ENCODE results near the gene ATG4B. TPM values are rescaled to one million over a fixed set of nuclear protein-coding genes. Genes with fewer than 3 reads are reported as not detected.

Gene ATG4B
- total RNA-seq, 2 donors from 2014 or later, result 126 to 166 TPM

DNA sequence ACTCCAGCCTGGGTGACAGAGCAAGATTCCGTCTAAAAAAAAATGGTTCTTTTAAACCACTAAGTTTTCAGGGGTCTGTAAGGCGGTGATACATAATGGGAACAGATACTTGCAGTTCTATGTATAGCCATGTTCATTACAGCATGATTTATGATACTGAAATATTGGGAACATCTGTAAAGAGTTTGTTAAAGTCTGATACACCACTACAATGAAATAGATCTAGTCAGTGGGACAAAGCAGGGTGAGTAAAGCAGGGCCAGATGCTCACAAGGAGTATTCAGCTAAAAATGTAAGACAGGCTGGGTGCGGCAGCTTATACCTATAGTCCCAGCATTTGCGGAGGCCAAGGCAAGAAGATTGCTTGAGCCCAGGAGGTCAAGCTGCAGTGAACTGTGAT lies 58.2 kb downstream of the ATG4B start:
- Histone ChIP-seq H3K27ac (ENCODE audit: low read depth, low read length) (no peak overlapping the region), H3K9me3 (ENCODE audit: control insufficient read depth, low read length) (no peaks in the 10 kb centered on the region), H3K36me3 (ENCODE audit: control insufficient read depth, insufficient read depth, low read length) (peaks cover 11% of the 10 kb centered on the region), H3K4me3 (ENCODE audit: low read length) (no peak overlapping the region), H3K9ac (ENCODE audit: extremely low read depth, low read length, poor library complexity, severe bottlenecking) (no peak overlapping the region), H3K27me3 (ENCODE audit: control insufficient read depth, insufficient read depth, low read length, poor library complexity, severe bottlenecking) (no peaks in the 10 kb centered on the region), H3K4me1 (ENCODE audit: control insufficient read depth, insufficient read depth, low read length) (no peaks in the 10 kb centered on the region)
- 92 to 97% methylated on average over 4 of the region's 4 CpGs for WGBS, 2 experiments (ENCODE audit: insufficient coverage in 1 of 2, insufficient read length in 1 of 2)
- Mint-ChIP-seq H3K4me1 (no peaks in the 10 kb centered on the region), H3K9me3 (no peaks in the 10 kb centered on the region), H3K36me3 (ENCODE audit: low read depth) (peaks cover 20% of the 10 kb centered on the region), H3K27me3 (ENCODE audit: insufficient read depth) (no peaks in the 10 kb centered on the region), H3K4me3 (no peak overlapping the region), H3K27ac (no peak overlapping the region)
- DNase-seq, result no peak
- no peak for TF ChIP-seq CTCF (conservative IDR thresholded peaks at IDR 0.05)

- no peaks in the 10 kb centered on the region for H3K27me3 Mint-ChIP-seq (ENCODE audit: insufficient read depth)
- peak overlapping the region; percentile 96 for H3K27ac ChIP-seq (ENCODE audit: low read depth, low read length)
- peak; percentile 60 for TF ChIP-seq CTCF (conservative IDR thresholded peaks at IDR 0.05)
- H3K4me3 Mint-ChIP-seq, result peak overlapping the region; percentile 71
- no peak for DNase-seq
- no peaks in the 10 kb centered on the region for H3K27me3 ChIP-seq (ENCODE audit: control insufficient read depth, insufficient read depth, low read length, poor library complexity, severe bottlenecking)
- peaks cover 6% of the 10 kb centered on the region for H3K9me3 ChIP-seq (ENCODE audit: control insufficient read depth, low read length)
- H3K4me1 ChIP-seq (ENCODE audit: control insufficient read depth, insufficient read depth, low read length), result no peaks in the 10 kb centered on the region
- peaks cover 28% of the 10 kb centered on the region for H3K36me3 Mint-ChIP-seq (ENCODE audit: low read depth)
- H3K4me1 Mint-ChIP-seq, result peaks cover 5% of the 10 kb centered on the region
- H3K36me3 ChIP-seq (ENCODE audit: control insufficient read depth, insufficient read depth, low read length), result peaks cover 21% of the 10 kb centered on the region
- peak overlapping the region; percentile 88 for H3K27ac Mint-ChIP-seq
- H3K9me3 Mint-ChIP-seq, result peaks cover 9% of the 10 kb centered on the region
- peak overlapping the region; percentile 78 for H3K4me3 ChIP-seq (ENCODE audit: low read length)
- WGBS, 2 experiments (ENCODE audit: insufficient coverage in 1 of 2, insufficient read length in 1 of 2), result 0 to 3% methylated on average over 3 to 17 of the region's 17 CpGs
- H3K9ac ChIP-seq (ENCODE audit: extremely low read depth, low read length, poor library complexity, severe bottlenecking), result peak overlapping the region; percentile 77
Measured at GRCh38 chr2:241701149-241701398, 63.6 kb downstream of the ATG4B start.

GRCh38 chr2:241701399-241702154 lies 64.1 kb downstream of the ATG4B start, which contains the start of gene ING5:
Gene ING5, plus strand, starts transcription at chr2:241702039. Its CDS starts 27 bp downstream, at chr2:241702066.
- 0% methylated on average over 22 to 96 of the region's 96 CpGs for WGBS, 2 experiments (ENCODE audit: insufficient coverage in 1 of 2, insufficient read length in 1 of 2)
- H3K9ac ChIP-seq (ENCODE audit: extremely low read depth, low read length, poor library complexity, severe bottlenecking), result peak within 1 kb of the TSS; percentile 77
- H3K4me1 ChIP-seq (ENCODE audit: control insufficient read depth, insufficient read depth, low read length), result no peaks in the 10 kb centered on the region
- peak; percentile 98 for DNase-seq
- peaks cover 26% of the 10 kb centered on the region for H3K36me3 ChIP-seq (ENCODE audit: control insufficient read depth, insufficient read depth, low read length)
- Mint-ChIP-seq H3K27ac (peak within 1 kb of the TSS; percentile 88), H3K4me3 (peak within 1 kb of the TSS; percentile 71), H3K36me3 (ENCODE audit: low read depth) (peaks cover 31% of the 10 kb centered on the region), H3K9me3 (peaks cover 14% of the 10 kb centered on the region), H3K27me3 (ENCODE audit: insufficient read depth) (no peaks in the 10 kb centered on the region), H3K4me1 (peaks cover 5% of the 10 kb centered on the region)
- peaks cover 11% of the 10 kb centered on the region for H3K9me3 ChIP-seq (ENCODE audit: control insufficient read depth, low read length)
- H3K27me3 ChIP-seq (ENCODE audit: control insufficient read depth, insufficient read depth, low read length, poor library complexity, severe bottlenecking), result no peaks in the 10 kb centered on the region
- peak within 1 kb of the TSS; percentile 96 for H3K27ac ChIP-seq (ENCODE audit: low read depth, low read length)
- TF ChIP-seq CTCF (conservative IDR thresholded peaks at IDR 0.05), result no peak
- peak within 1 kb of the TSS; percentile 85 for H3K4me3 ChIP-seq (ENCODE audit: low read length)
